ENCODE measurements around the gene AHDC1.
"Not testable (repeated sequence)": the region's sequence is repeated elsewhere in the genome, so short reads cannot be mapped to it uniquely, and the experiment has no call there.

The AHDC1 gene

GRCh38 chr1:27504588-27505419 is 99.1 kb downstream of the AHDC1 start:
- FAIRE-seq = no peak
- no peak for TF ChIP-seq CTCF (IDR thresholded peaks at IDR 0.05; ENCODE audit: insufficient read depth, missing control alignments)
- peak; percentile 16 for DNase-seq (ENCODE audit: insufficient read length, low spot score)

DNA sequence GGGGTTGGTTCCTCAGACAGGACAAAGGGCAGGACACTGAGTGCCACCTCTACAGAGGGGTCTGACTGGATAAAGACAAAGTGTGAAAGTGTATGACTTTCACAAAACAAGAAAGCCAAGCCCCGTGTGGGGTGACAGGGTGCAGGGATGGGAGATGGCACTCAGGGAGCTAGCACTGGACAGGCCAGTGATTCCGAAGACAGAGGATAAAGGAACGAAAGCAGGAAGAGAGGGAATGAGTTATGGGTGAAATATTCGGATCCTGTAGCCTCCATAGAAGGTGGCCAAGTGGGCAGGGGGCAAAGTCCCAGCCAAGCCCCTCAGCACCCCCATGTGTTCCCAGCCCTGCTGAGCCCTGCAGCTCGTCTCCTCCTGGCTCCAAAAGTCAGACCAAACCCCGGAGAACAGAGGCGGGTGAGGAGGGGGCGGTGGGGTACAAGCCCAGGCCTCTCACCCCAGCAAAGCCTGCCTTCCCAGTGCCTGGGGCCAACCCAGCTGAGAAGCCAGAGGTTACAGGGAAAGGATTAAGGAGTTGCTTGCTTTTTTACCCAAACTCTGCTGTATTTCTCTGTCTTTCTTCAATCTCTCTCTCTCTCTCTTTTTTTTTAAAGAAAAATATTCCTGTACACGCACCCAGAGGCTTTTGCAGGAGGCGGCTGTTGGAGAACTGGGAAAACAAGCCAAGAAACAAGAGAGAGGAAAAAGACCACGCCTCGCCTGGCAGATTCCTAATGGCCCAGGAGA is 99.9 kb downstream of the AHDC1 start:
- FAIRE-seq (no peak), DNase-seq (ENCODE audit: insufficient read length, low spot score) (peak; percentile 13)
- TF ChIP-seq CTCF (IDR thresholded peaks at IDR 0.05; ENCODE audit: insufficient read depth, missing control alignments) = no peak

DNA sequence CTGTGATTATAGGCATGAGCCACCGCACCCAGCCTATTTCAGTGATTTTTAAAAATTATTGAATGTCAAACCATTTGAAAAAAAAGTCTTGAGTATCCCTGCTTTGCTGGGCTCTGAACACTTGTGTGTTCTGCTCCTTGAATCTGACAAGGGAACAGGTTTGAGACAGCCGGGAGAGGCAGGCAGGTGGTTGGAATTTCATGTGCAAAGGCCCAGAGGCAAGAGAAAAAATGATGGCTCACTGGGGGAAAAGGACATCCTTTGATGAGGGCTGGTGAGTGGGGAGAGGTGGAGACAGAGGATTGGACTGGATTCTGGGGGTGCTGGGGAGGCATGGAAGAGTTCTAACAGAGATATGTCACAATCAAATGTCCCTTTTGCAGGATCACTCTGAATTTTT is 100.9 kb downstream of the AHDC1 start:
- TF ChIP-seq CTCF (IDR thresholded peaks at IDR 0.05; ENCODE audit: insufficient read depth, missing control alignments) = no peak
- DNase-seq (ENCODE audit: insufficient read length, low spot score) (peak; percentile 11), FAIRE-seq (no peak)

DNA sequence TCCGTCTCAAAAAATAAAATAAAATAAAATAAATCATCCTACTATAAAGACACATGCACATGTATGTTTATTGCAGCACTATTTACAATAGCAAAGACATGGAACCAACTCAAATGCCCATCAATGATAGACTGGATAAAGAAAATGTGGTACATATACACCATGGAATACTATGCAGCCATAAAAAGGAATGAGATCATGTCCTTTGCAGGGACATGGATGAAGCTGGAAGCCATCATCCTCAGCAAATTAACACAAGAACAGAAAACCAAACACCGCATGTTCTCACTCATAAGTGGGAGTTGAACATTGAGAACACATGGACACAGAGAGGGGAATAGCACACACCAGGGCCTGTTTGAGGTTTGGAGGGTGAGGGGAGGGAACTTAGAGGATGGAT is 102.8 kb downstream of the AHDC1 start:
- FAIRE-seq; DNase-seq (ENCODE audit: insufficient read length, low spot score): not testable (repeated sequence)

- FAIRE-seq (no peak), DNase-seq (ENCODE audit: insufficient read length, low spot score) (no peak)
Measured at GRCh38 chr1:27499142-27499541, 104.8 kb downstream of the AHDC1 start.

DNA sequence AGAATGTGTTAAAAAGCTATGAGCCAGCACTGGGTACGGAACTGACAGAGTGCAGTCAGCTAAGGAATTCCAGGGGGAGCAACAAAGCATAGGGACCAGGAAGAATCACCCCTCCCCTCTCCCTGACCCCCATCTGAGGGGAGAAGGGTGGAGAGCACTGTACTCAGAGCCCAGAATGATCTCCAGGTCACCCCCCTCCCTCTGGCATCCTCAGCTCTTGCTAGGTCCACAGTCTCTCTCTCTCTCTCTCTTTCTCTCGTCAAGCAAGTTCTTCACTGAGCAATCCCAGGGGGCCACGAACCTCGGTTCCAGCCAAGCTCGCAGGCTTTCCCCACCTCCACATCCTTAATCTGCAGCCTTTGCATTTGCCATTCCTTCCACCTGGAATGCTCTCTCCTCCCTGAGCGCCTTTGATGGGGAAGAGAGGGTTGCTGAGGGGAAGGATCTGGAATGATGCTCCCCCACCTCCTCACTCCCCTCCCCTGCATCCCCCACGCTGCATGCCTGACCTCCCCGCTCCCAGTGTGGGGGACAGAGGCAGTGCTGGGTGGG is 107.3 kb downstream of the AHDC1 start:
- TF ChIP-seq CTCF (IDR thresholded peaks at IDR 0.05; ENCODE audit: insufficient read depth, missing control alignments) = peak; percentile 12
- DNase-seq (ENCODE audit: insufficient read length, low spot score) = no peak
- FAIRE-seq = no peak

More at GRCh38 chr1:27499142-27499541, 104.8 kb downstream of the AHDC1 start:
- TF ChIP-seq CTCF (IDR thresholded peaks at IDR 0.05; ENCODE audit: insufficient read depth, missing control alignments) = no peak

DNA sequence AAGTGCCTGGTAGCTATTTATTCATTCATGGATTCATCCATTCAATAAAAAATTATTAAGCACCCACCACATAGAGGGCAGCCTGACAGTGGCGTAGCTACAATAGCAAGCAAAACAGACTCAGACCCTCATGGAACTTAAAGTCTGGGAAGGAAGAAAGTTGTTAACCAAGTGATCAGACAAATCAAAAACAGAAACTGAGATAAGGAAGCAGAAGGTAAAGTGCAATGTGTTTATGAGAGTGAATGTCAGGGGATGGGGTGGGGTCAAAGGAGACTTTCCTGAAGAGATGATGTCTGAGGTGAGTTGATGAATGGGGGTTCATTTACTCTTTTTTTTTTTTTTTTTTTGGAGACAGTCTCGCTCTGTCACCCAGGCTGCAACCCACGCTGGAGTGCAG is 111.1 kb downstream of the AHDC1 start:
- no peak for TF ChIP-seq CTCF (IDR thresholded peaks at IDR 0.05; ENCODE audit: insufficient read depth, missing control alignments)
- no peak for DNase-seq (ENCODE audit: insufficient read length, low spot score)
- no peak for FAIRE-seq
